ENCODE measurements around the gene PRRX2. TPM values are rescaled to one million over a fixed set of nuclear protein-coding genes. Genes with fewer than 3 reads are reported as not detected.

Gene PRRX2
- total and polyA plus RNA-seq, 9 of the 15 experiments (the other 6 are each of a cell fraction or from before 2014, with no cell fraction given) = 0.21 TPM; not detected in 8

DNA sequence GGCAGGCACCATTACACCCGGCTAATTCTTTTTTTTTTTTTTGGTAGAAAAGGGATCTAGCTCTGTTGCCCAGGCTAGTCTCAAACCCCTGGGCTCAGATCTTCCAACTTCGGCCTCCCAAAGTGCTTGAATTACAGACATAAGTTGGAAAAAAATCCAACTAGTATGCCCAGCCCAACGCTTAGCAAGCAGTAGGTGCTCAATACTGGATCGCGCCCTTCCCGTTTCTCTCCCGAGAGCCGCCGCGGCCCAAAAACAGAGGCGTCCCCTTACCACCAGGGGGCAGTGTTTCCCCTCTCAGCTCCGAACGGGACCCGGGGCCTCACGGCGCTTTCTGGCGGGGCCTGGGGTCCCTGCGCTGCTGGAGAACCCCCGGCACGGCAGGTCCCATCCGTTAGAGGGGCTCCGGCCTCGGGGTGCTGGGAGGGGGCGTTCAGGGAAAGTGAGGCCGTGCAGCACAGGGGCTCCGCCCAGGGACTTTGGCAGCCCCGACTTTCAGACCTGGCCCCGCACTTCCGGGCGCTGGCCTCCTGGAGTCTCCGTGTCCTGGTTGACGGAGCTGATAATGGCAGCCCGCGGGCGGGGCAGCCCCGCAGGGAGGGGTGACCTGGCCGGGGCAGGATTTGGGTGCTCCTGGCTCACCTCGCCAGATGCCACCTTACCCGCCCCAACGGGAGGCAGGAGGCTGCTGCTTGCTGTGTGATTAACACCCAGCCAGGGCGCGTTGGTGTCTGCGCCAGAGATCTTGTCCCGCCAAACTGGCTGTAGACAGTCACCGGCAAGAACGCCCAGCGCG lies 72.2 kb downstream of the PRRX2 start (continued):
- no peak; a peak in 1 of 4 replicates for TF ChIP-seq RCOR1 (IDR thresholded peaks at IDR 0.05; ENCODE audit: borderline replicate concordance in 1 of 2, low read depth in 2 of 2, low read length in 2 of 2)
- no peak for TF ChIP-seq BRCA1 (IDR thresholded peaks at IDR 0.05)
- no peak for TF ChIP-seq BRCA1 (CRISPR knock-in tag; IDR thresholded peaks at IDR 0.05)
- no peak for TF ChIP-seq MCM7 (IDR thresholded peaks at IDR 0.05)
- TF ChIP-seq NEUROD1 (IDR thresholded peaks at IDR 0.05; ENCODE audit: borderline replicate concordance, low read depth, low read length, partially characterized antibody) = peak; percentile 27
- TF ChIP-seq ZFX (CRISPR knock-in tag; IDR thresholded peaks at IDR 0.05) = peak; percentile 98
- TF ChIP-seq KLF16 (IDR thresholded peaks at IDR 0.05) = peak; percentile 60; the same call in 1 of the 2 replicates
- peak; percentile 98 for TF ChIP-seq BRD9 (IDR thresholded peaks at IDR 0.05; ENCODE audit: low read depth, partially characterized antibody)
- no peak for TF ChIP-seq ARHGAP35 (IDR thresholded peaks at IDR 0.05; ENCODE audit: partially characterized antibody)
- 0 out of 4 replicates have a peak, but pooled peaks have one; percentile 41 to 58 for TF ChIP-seq ETV6 (IDR thresholded peaks at IDR 0.05; ENCODE audit: borderline replicate concordance in 1 of 2, low read depth in 2 of 2, low read length in 1 of 2)
- no peak for TF ChIP-seq ETV6 (CRISPR knock-in tag; IDR thresholded peaks at IDR 0.05; ENCODE audit: borderline replicate concordance)
- TF ChIP-seq EGR1 (conservative IDR thresholded peaks at IDR 0.05) = peak; percentile 44; the same call in 1 of the 2 replicates
- TF ChIP-seq SMARCE1 (IDR thresholded peaks at IDR 0.05) = peak; percentile 81; the same call in 1 of the 2 replicates
- no peak for TF ChIP-seq RBM39 (optimal IDR thresholded peaks at IDR 0.05; ENCODE audit: low read depth, low read length)
- TF ChIP-seq GTF2E2 (tag; IDR thresholded peaks at IDR 0.05) = no peak
- no peak for TF ChIP-seq RBM22 (IDR thresholded peaks at IDR 0.05; ENCODE audit: low read depth, low read length, poor library complexity, severe bottlenecking)
- TF ChIP-seq, protein P1, sequence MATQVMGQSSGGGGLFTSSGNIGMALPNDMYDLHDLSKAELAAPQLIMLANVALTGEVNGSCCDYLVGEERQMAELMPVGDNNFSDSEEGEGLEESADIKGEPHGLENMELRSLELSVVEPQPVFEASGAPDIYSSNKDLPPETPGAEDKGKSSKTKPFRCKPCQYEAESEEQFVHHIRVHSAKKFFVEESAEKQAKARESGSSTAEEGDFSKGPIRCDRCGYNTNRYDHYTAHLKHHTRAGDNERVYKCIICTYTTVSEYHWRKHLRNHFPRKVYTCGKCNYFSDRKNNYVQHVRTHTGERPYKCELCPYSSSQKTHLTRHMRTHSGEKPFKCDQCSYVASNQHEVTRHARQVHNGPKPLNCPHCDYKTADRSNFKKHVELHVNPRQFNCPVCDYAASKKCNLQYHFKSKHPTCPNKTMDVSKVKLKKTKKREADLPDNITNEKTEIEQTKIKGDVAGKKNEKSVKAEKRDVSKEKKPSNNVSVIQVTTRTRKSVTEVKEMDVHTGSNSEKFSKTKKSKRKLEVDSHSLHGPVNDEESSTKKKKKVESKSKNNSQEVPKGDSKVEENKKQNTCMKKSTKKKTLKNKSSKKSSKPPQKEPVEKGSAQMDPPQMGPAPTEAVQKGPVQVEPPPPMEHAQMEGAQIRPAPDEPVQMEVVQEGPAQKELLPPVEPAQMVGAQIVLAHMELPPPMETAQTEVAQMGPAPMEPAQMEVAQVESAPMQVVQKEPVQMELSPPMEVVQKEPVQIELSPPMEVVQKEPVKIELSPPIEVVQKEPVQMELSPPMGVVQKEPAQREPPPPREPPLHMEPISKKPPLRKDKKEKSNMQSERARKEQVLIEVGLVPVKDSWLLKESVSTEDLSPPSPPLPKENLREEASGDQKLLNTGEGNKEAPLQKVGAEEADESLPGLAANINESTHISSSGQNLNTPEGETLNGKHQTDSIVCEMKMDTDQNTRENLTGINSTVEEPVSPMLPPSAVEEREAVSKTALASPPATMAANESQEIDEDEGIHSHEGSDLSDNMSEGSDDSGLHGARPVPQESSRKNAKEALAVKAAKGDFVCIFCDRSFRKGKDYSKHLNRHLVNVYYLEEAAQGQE (IDR thresholded peaks at IDR 0.05; ENCODE audit: borderline replicate concordance) = peak; percentile 96
- TF ChIP-seq, protein P1 (CRISPR knock-in tag; IDR thresholded peaks at IDR 0.05; ENCODE audit: low read depth) = peak; percentile 83
- TF ChIP-seq PHF8 (IDR thresholded peaks at IDR 0.05; ENCODE audit: borderline replicate concordance, low read length) = peak; percentile 77
- no peak for TF ChIP-seq ZNF830 (CRISPR knock-in tag; IDR thresholded peaks at IDR 0.05)
- TF ChIP-seq ETV1 (tag; conservative IDR thresholded peaks at IDR 0.05; ENCODE audit: low read depth) = peak; percentile 97
- no peak; the same call in 1 of the 2 replicates for TF ChIP-seq HLTF (IDR thresholded peaks at IDR 0.05)
- no peak for TF ChIP-seq SIN3A (IDR thresholded peaks at IDR 0.05; ENCODE audit: borderline replicate concordance in 2 of 2, control insufficient read depth in 1 of 2, low read depth in 2 of 2, low read length in 2 of 2)

All from K562 (cell line).